Testis (tissue), 2 donors: Measurements from ENCODE around the gene DAZAP2.

Source experiments
- POLR2A ChIP-seq: fragments of 450-650 bp; IDR thresholded peaks from one replicate; pipeline ENCODE4 v1.6.1; 2017; ENCODE audit warnings: antibody characterized with exemption, mild to moderate bottlenecking, moderate library complexity
- TF ChIP-seq, protein P1 (sequence below), 3 experiments: fragments of 450-650 bp in 2 of 3; fragments of 200-600 bp in 1 of 3; sonication (generic) in 1 of 3; IDR thresholded peaks; one replicate each; pipeline ENCODE4 v1.5.1; 2016 to 2019; ENCODE audit warnings: antibody characterized with exemption in 3 of 3, mild to moderate bottlenecking in 2 of 3, moderate library complexity in 1 of 3

DNA sequence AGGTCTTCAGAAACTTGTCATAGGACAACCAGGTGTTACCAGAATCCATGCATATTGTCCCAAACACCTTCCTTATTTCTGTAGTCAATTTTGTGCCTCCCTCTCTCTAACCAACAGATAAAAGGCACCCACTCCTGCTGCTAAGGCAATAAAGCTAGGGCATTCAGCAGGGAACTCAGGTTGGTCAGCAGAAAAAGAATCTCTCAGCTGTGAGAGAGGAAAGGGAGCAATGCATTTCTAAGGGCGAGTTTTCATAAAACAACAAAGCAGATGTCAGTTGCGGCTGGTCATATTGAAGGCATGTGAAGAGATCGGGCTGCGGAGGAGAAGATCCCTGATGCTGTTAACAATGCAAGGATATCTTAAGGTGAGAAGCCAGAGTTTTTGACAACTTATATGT, 13.4 kb upstream of the DAZAP2 start:
- TF ChIP-seq, protein P1, sequence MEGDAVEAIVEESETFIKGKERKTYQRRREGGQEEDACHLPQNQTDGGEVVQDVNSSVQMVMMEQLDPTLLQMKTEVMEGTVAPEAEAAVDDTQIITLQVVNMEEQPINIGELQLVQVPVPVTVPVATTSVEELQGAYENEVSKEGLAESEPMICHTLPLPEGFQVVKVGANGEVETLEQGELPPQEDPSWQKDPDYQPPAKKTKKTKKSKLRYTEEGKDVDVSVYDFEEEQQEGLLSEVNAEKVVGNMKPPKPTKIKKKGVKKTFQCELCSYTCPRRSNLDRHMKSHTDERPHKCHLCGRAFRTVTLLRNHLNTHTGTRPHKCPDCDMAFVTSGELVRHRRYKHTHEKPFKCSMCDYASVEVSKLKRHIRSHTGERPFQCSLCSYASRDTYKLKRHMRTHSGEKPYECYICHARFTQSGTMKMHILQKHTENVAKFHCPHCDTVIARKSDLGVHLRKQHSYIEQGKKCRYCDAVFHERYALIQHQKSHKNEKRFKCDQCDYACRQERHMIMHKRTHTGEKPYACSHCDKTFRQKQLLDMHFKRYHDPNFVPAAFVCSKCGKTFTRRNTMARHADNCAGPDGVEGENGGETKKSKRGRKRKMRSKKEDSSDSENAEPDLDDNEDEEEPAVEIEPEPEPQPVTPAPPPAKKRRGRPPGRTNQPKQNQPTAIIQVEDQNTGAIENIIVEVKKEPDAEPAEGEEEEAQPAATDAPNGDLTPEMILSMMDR (IDR thresholded peaks at IDR 0.05) = no peak
- no peak for TF ChIP-seq POLR2A
